D721Med (cell line): ENCODE results near the gene PTPRZ1.

Source experiments
- DNase-seq: peaks from one replicate; pipeline ENCODE4 v3.0.0; 2011; ENCODE audit warnings: low spot score; ENCODE audit not compliant: insufficient read length
- FAIRE-seq: peaks from 2 replicates; lab custom pipeline; 2011; peaks lifted over from hg19 to GRCh38; lab: Jason Lieb, UNC
- CTCF ChIP-seq: IDR thresholded peaks from 2 replicates; pipeline ENCODE4 v1.5.1; 2012; ENCODE audit warnings: mild to moderate bottlenecking, control low read depth; ENCODE audit not compliant: insufficient read depth; ENCODE audit errors: missing control alignments

Gene PTPRZ1

GRCh38 chr7:122010116-122010515 lies 137.2 kb downstream of the PTPRZ1 start:
- no peak for TF ChIP-seq CTCF
- no peak for FAIRE-seq
- DNase-seq = no peak

GRCh38 chr7:122013065-122013464 lies 140.1 kb downstream of the PTPRZ1 start:
- TF ChIP-seq CTCF = no peak
- FAIRE-seq (no peak), DNase-seq (no peak)

GRCh38 chr7:122013630-122014029 lies 140.7 kb downstream of the PTPRZ1 start:
- TF ChIP-seq CTCF = no peak
- DNase-seq (no peak), FAIRE-seq (no peak)

GRCh38 chr7:122014697-122015096 lies 141.7 kb downstream of the PTPRZ1 start:
- DNase-seq (no peak), FAIRE-seq (no peak)
- TF ChIP-seq CTCF = peak; percentile 29

- no peak for TF ChIP-seq CTCF
- no peak for DNase-seq
- no peak for FAIRE-seq
Measured at GRCh38 chr7:122018032-122018431, 145.1 kb downstream of the PTPRZ1 start.

GRCh38 chr7:122027058-122027457 lies 154.1 kb downstream of the PTPRZ1 start:
- no peak for FAIRE-seq
- no peak for TF ChIP-seq CTCF
- DNase-seq = no peak

GRCh38 chr7:122033641-122034040 lies 160.7 kb downstream of the PTPRZ1 start:
- peak; percentile 6 for FAIRE-seq
- TF ChIP-seq CTCF = no peak
- no peak for DNase-seq
